HCT116 (cell line): ENCODE measurements around the gene COBL. TPM values are rescaled to one million over a fixed set of nuclear protein-coding genes. Genes with fewer than 3 reads are reported as not detected.

Experiments used
- ATAC-seq: fragments of 200-7000 bp; cut with Tn5 transposase; 2 replicates; pipeline ENCODE4 v1.9.1; 2020; ENCODE audit warnings: mild to moderate bottlenecking, moderate library complexity
- BruUV-seq: library from RNA; stranded (reverse); fragments of 400-500 nt; replicated peaks from 2 replicates; lab custom pipeline; 2021; lab: Mats Ljungman, UMichigan
- CTCF ChIA-PET: fragments of 300-600 bp; sonication (Branson Sonifier 250); formaldehyde crosslinking; loops from one replicate; lab custom pipeline; 2021; ENCODE audit warnings: antibody characterized with exemption; lab: Charles Lee
- POLR2A ChIA-PET: fragments of 300-600, 350-600 bp; sonication (Branson Sonifier 250); formaldehyde crosslinking; loops from one replicate; lab custom pipeline; 2021; ENCODE audit warnings: antibody characterized with exemption; lab: Charles Lee
- RAD21 ChIA-PET, 2 experiments: fragments of 300-600 bp; sonication (Branson Sonifier 250); formaldehyde crosslinking; loops; one replicate each; lab custom pipeline; 2023; ENCODE audit warnings: low total read pairs in 2 of 2; ENCODE audit not compliant: uncharacterized antibody in 2 of 2, unreplicated experiment in 2 of 2, low non-redundant PET in 1 of 2; lab: Charles Lee
- DNase-seq: peaks from one replicate; pipeline ENCODE4 v3.0.0-alpha.2; 2010; ENCODE audit warnings: low read depth, low spot score
- H2AFZ ChIP-seq: fragments of 200-600 bp; shearing (Covaris generic), sonication (generic); 2 replicates; pipeline ENCODE4 v1.6.1; 2017; ENCODE audit warnings: low read depth, mixed run types, mixed read lengths, antibody characterized with exemption, low read length; ENCODE audit not compliant: poor library complexity, severe bottlenecking
- H3K27ac ChIP-seq: 2 replicates; pipeline ENCODE4 v1.5.1; 2012; ENCODE audit warnings: low read depth, low read length
- H3K27me3 ChIP-seq: fragments of 200-600 bp; sonication (generic); 2 replicates; pipeline ENCODE4 v1.6.1; 2016; ENCODE audit warnings: mixed run types, low read length, mixed read lengths; ENCODE audit not compliant: insufficient read depth
- H3K36me3 ChIP-seq, 2 experiments: fragments of 200-500 bp in 1 of 2; fragments of 200-600 bp in 1 of 2; sonication (Bioruptor generic) in 1 of 2; sonication (generic) in 1 of 2; 2 replicates each; pipeline versions ENCODE4 v1.5.1 to v1.6.1; 2014 to 2016; ENCODE audit warnings: low read length in 2 of 2, inconsistent platforms in 1 of 2, mixed read lengths in 1 of 2, mixed run types in 1 of 2; ENCODE audit not compliant: insufficient read depth in 2 of 2, control insufficient read depth in 1 of 2
- H3K4me1 ChIP-seq, 2 experiments: fragments of 200-600 bp in 1 of 2; sonication (generic) in 1 of 2; 2 replicates each; pipeline versions ENCODE4 v1.5.1 to v1.6.1; 2012 to 2017; ENCODE audit warnings: low read length in 2 of 2, inconsistent platforms in 1 of 2, mild to moderate bottlenecking in 1 of 2, mixed read lengths in 1 of 2, mixed run types in 1 of 2, moderate library complexity in 1 of 2; ENCODE audit not compliant: insufficient read depth in 2 of 2, control insufficient read depth in 1 of 2
- H3K4me2 ChIP-seq: fragments of 200-600 bp; sonication (generic); 2 replicates; pipeline ENCODE4 v1.6.1; 2017; ENCODE audit warnings: mixed run types, low read length, mixed read lengths
- H3K4me3 ChIP-seq, 2 experiments: fragments of 200-600 bp in 1 of 2; sonication (generic) in 1 of 2; replicated peaks in 1 of 2; 2 replicates each; pipeline ENCODE4 v1.5.1; 2011 to 2016; ENCODE audit warnings: low read length in 2 of 2, control low read depth in 1 of 2, low read depth in 1 of 2, mild to moderate bottlenecking in 1 of 2, mixed read lengths in 1 of 2, mixed run types in 1 of 2
- H3K79me2 ChIP-seq: fragments of 200-600 bp; sonication (generic); 2 replicates; pipeline ENCODE4 v1.6.1; 2017; ENCODE audit warnings: mild to moderate bottlenecking, mixed run types, low read length, moderate library complexity, mixed read lengths; ENCODE audit not compliant: insufficient read depth
- H3K9ac ChIP-seq: fragments of 200-600 bp; sonication (generic); 2 replicates; pipeline ENCODE4 v1.6.1; 2016; ENCODE audit warnings: low read length, mixed read lengths
- H3K9me2 ChIP-seq: fragments of 200-600 bp; sonication (generic), shearing (Covaris generic); 2 replicates; pipeline ENCODE4 v1.6.1; 2017; ENCODE audit warnings: mixed run types, mild to moderate bottlenecking, moderate library complexity; ENCODE audit not compliant: insufficient read depth
- H3K9me3 ChIP-seq, 2 experiments: fragments of 200-500 bp in 1 of 2; fragments of 200-600 bp in 1 of 2; sonication (Bioruptor generic) in 1 of 2; sonication (generic) in 1 of 2; 2 replicates each; pipeline ENCODE4 v1.6.1; 2014 to 2017; ENCODE audit warnings: low read length in 2 of 2, mixed read lengths in 2 of 2, inconsistent platforms in 1 of 2, low read depth in 1 of 2, mild to moderate bottlenecking in 1 of 2, mixed run types in 1 of 2, moderate library complexity in 1 of 2; ENCODE audit not compliant: control insufficient read depth in 1 of 2, insufficient read depth in 1 of 2
- H4K20me1 ChIP-seq: fragments of 200-600 bp; sonication (generic), shearing (Covaris generic); 2 replicates; pipeline ENCODE4 v1.6.1; 2017; ENCODE audit warnings: mixed run types, mild to moderate bottlenecking, moderate library complexity; ENCODE audit not compliant: insufficient read depth
- EZH2 ChIP-seq: fragments of 200-600 bp; sonication (generic); IDR thresholded peaks from 2 replicates; pipeline ENCODE4 v1.6.1; 2017; ENCODE audit warnings: antibody characterized with exemption, mixed run types
- EZH2phosphoT487 ChIP-seq: fragments of 200-600 bp; IDR thresholded peaks from 2 replicates; pipeline ENCODE4 v1.6.1; 2018; ENCODE audit warnings: antibody characterized with exemption, borderline replicate concordance
- JUND ChIP-seq: IDR thresholded peaks from 2 replicates; pipeline ENCODE4 v1.6.1; 2012
- POLR2A ChIP-seq: IDR thresholded peaks from 2 replicates; pipeline ENCODE4 v1.7.0; 2011; ENCODE audit warnings: borderline replicate concordance; ENCODE audit not compliant: insufficient read depth, insufficient read length; ENCODE audit errors: extremely low read depth
- SIN3A ChIP-seq: IDR thresholded peaks from 2 replicates; pipeline ENCODE4 v1.6.1; 2012; ENCODE audit warnings: low read depth
- SP1 ChIP-seq: IDR thresholded peaks from 2 replicates; pipeline ENCODE4 v1.6.1; 2012; ENCODE audit warnings: low read depth
- SRF ChIP-seq: IDR thresholded peaks from 2 replicates; pipeline ENCODE4 v1.6.1; 2012; ENCODE audit warnings: low read depth
- TCF7L2 ChIP-seq: IDR thresholded peaks from 2 replicates; pipeline ENCODE4 v1.7.0; 2011; ENCODE audit warnings: borderline replicate concordance, inconsistent platforms; ENCODE audit not compliant: insufficient read depth, insufficient read length; ENCODE audit errors: extremely low read depth
- ZBTB33 ChIP-seq: IDR thresholded peaks from 2 replicates; pipeline ENCODE4 v1.6.1; 2011; ENCODE audit warnings: mild to moderate bottlenecking, low read length, moderate library complexity; ENCODE audit not compliant: insufficient replicate concordance; ENCODE audit errors: extremely low read depth
- ZFX ChIP-seq: fragments of 450-650 bp; IDR thresholded peaks from 2 replicates; pipeline ENCODE4 v1.6.1; 2017
- ZNF274 ChIP-seq: fragments of 200-500 bp; sonication (Bioruptor generic); IDR thresholded peaks from 2 replicates; pipeline ENCODE4 v1.6.1; 2014; ENCODE audit warnings: mild to moderate bottlenecking, low read depth, low read length, inconsistent platforms
- intact Hi-C: fragments of 100-400 bp; cut with micrococcal nuclease; formaldehyde crosslinking; loops from 2 replicates; pipeline ENCODE4 v1.10.0; 2022
- total RNA-seq: library from RNA; stranded (reverse); gene quantifications from one replicate; pipeline ENCODE4 v1.2.1, GENCODE V29; 2021; ENCODE audit not compliant: unreplicated experiment

COBL gene
- total RNA-seq, 1 experiment from 2014 or later: 19.3 TPM

DNA sequence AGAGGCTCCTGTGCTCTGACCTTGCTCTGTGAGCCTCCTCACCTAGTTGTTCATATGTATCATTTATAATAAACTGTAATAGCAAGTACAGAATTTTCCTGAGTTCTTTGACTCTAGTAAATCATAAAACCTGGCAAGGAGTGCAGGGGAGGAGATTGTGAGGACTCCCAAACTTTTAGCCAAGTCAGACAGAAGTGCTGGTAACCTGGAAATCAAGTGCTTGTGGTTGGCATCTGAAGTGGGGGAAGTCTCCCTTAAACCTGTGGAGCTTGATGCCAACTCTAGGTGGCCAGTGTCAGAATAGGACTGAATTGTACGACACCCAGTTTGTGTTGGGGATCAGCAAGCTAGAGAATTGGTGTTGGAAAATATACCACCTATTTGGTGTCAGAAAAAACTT is 327.6 kb downstream of the COBL start:
- no peaks in the 10 kb centered on the region for H3K4me1 ChIP-seq
- no peaks in the 10 kb centered on the region for H4K20me1 ChIP-seq
- no TSS peak for BruUV-seq
- intact Hi-C loops: loop anchor here (10.0 kb wide), 1 partner anchor 294 kb away; no protein-coding TSS in a partner anchor
- RAD21 ChIA-PET: no interaction called here
- POLR2A ChIA-PET: no interaction called here
- H3K27me3 ChIP-seq: no peaks in the 10 kb centered on the region
- TF ChIP-seq ZNF274: no peak
- no peak for TF ChIP-seq ZFX
- no peak for TF ChIP-seq SRF
- TF ChIP-seq JUND: no peak
- TF ChIP-seq SIN3A: no peak
- no peak for TF ChIP-seq EZH2
- TF ChIP-seq SP1: no peak
- no peak for TF ChIP-seq EZH2phosphoT487
- no peak for TF ChIP-seq TCF7L2
- no peak for TF ChIP-seq ZBTB33
- no peak for TF ChIP-seq POLR2A
- H3K27ac ChIP-seq: no peak overlapping the region
- DNase-seq: no peak
- H2AFZ ChIP-seq: no peak overlapping the region
- H3K79me2 ChIP-seq: no peaks in the 10 kb centered on the region
- no peak for ATAC-seq
- no peak overlapping the region for H3K9ac ChIP-seq
- CTCF ChIA-PET: interaction anchor here (1.7 kb wide), 1 partner anchor 10 kb away, joined by 5 read pairs; no protein-coding TSS in a partner anchor
- H3K9me2 ChIP-seq: no peaks in the 10 kb centered on the region
- H3K36me3 ChIP-seq: no peaks in the 10 kb centered on the region
- no peak overlapping the region for H3K4me3 ChIP-seq
- H3K4me2 ChIP-seq: no peak overlapping the region
- H3K9me3 ChIP-seq: no peaks in the 10 kb centered on the region
